HEK293 (cell line): ENCODE data around the gene GMDS.

Experiments
- CTCF ChIA-PET: fragments of 350-600 bp; formaldehyde crosslinking; extraction: SDS; loops from one replicate; lab custom pipeline; 2021; ENCODE audit warnings: antibody characterized with exemption; lab: Yijun Ruan, JAX
- POLR2A ChIA-PET: fragments of 300-600 bp; formaldehyde crosslinking; extraction: SDS; loops from one replicate; lab custom pipeline; 2020; ENCODE audit warnings: antibody characterized with exemption, inconsistent platforms; lab: Yijun Ruan, JAX
- H3K27ac ChIP-seq: fragments of 200-500 bp; sonication (Bioruptor generic); 2 replicates; pipeline ENCODE4 v1.5.1; 2014; ENCODE audit warnings: low read depth, low read length, control low read depth, inconsistent platforms; ENCODE audit errors: extremely low read depth
- H3K36me3 ChIP-seq, 2 experiments: fragments of 200-500 bp in 1 of 2; sonication (Bioruptor generic) in 1 of 2; 1 replicate in 1 of 2; 2 replicates in 1 of 2; pipeline ENCODE4 v1.5.1; 2014 to 2017; ENCODE audit warnings: inconsistent platforms in 2 of 2, low read length in 2 of 2; ENCODE audit not compliant: control insufficient read depth in 2 of 2, insufficient read depth in 1 of 2
- H3K4me1 ChIP-seq: fragments of 200-500 bp; sonication (Bioruptor generic); 2 replicates; pipeline ENCODE4 v1.5.1; 2014; ENCODE audit warnings: mild to moderate bottlenecking, low read length, inconsistent platforms; ENCODE audit not compliant: control insufficient read depth, insufficient read depth
- H3K4me3 ChIP-seq: 2 replicates; pipeline ENCODE4 v1.5.1; 2011; ENCODE audit warnings: low read depth, mild to moderate bottlenecking, control low read depth, low read length, moderate library complexity
- H3K9me3 ChIP-seq: fragments of 200-500 bp; sonication (Bioruptor generic); 2 replicates; pipeline ENCODE4 v1.5.1; 2014; ENCODE audit warnings: low read depth, low read length, inconsistent platforms; ENCODE audit not compliant: control insufficient read depth, insufficient read depth
- BCL11B ChIP-seq: fragments of 450-650 bp; formaldehyde crosslinking; IDR thresholded peaks from 2 replicates; pipeline ENCODE4 v1.5.1; 2016; ENCODE audit warnings: low read depth, missing biosample characterization, missing genetic modification characterization
- GLIS2 ChIP-seq: fragments of 450-650 bp; formaldehyde crosslinking; IDR thresholded peaks from 2 replicates; pipeline ENCODE4 v1.5.1; 2016; ENCODE audit warnings: missing biosample characterization, missing genetic modification characterization
- PRDM10 ChIP-seq: fragments of 450-650 bp; formaldehyde crosslinking; IDR thresholded peaks from 2 replicates; pipeline ENCODE4 v1.5.1; 2016; ENCODE audit warnings: missing biosample characterization, missing genetic modification characterization
- ZBTB26 ChIP-seq: fragments of 450-650 bp; formaldehyde crosslinking; optimal IDR thresholded peaks from 2 replicates; pipeline ENCODE3; 2016; ENCODE audit warnings: missing biosample characterization, mild to moderate bottlenecking, missing genetic modification characterization
- ZNF10 ChIP-seq: fragments of 450-650 bp; formaldehyde crosslinking; IDR thresholded peaks from 2 replicates; pipeline ENCODE4 v1.5.1; 2017; ENCODE audit warnings: missing biosample characterization, missing genetic modification characterization
- ZNF132 ChIP-seq: fragments of 450-650 bp; formaldehyde crosslinking; IDR thresholded peaks from 2 replicates; pipeline ENCODE4 v1.5.1; 2017; ENCODE audit warnings: missing biosample characterization, missing genetic modification characterization, borderline replicate concordance
- ZNF394 ChIP-seq: fragments of 450-650 bp; formaldehyde crosslinking; IDR thresholded peaks from 2 replicates; pipeline ENCODE4 v1.5.1; 2016; ENCODE audit warnings: missing biosample characterization, missing genetic modification characterization, mild to moderate bottlenecking, moderate library complexity, borderline replicate concordance
- ZNF530 ChIP-seq: fragments of 450-650 bp; formaldehyde crosslinking; IDR thresholded peaks from 2 replicates; pipeline ENCODE4 v1.5.1; 2016; ENCODE audit warnings: low read depth, missing biosample characterization, missing genetic modification characterization
- ZNF585B ChIP-seq: fragments of 450-650 bp; formaldehyde crosslinking; IDR thresholded peaks from 2 replicates; pipeline ENCODE4 v1.5.1; 2016; ENCODE audit warnings: missing biosample characterization, missing genetic modification characterization
- ZNF654 ChIP-seq: fragments of 450-650 bp; formaldehyde crosslinking; IDR thresholded peaks from 2 replicates; pipeline ENCODE4 v1.5.1; 2016; ENCODE audit warnings: low read depth, missing biosample characterization, missing genetic modification characterization
- ZNF660 ChIP-seq: fragments of 450-650 bp; IDR thresholded peaks from 2 replicates; pipeline ENCODE4 v1.5.1; 2018; ENCODE audit warnings: missing biosample characterization, mild to moderate bottlenecking, missing genetic modification characterization
- ZNF843 ChIP-seq: fragments of 450-650 bp; formaldehyde crosslinking; IDR thresholded peaks from 2 replicates; pipeline ENCODE4 v1.5.1; 2016; ENCODE audit warnings: missing biosample characterization, missing genetic modification characterization
- ZSCAN30 ChIP-seq: fragments of 450-650 bp; IDR thresholded peaks from 2 replicates; pipeline ENCODE4 v1.5.1; 2018; ENCODE audit warnings: missing biosample characterization, mild to moderate bottlenecking, missing genetic modification characterization, moderate library complexity
- TF ChIP-seq, protein P1 (sequence below): fragments of 450-650 bp; formaldehyde crosslinking; conservative IDR thresholded peaks from 2 replicates; pipeline ENCODE4 v1.5.1; 2016; ENCODE audit warnings: low read depth, missing biosample characterization, missing genetic modification characterization
- TF ChIP-seq, protein P2 (sequence below): fragments of 450-650 bp; formaldehyde crosslinking; IDR thresholded peaks from 2 replicates; pipeline ENCODE4 v1.5.1; 2017; ENCODE audit warnings: missing biosample characterization, missing genetic modification characterization

GMDS gene

DNA sequence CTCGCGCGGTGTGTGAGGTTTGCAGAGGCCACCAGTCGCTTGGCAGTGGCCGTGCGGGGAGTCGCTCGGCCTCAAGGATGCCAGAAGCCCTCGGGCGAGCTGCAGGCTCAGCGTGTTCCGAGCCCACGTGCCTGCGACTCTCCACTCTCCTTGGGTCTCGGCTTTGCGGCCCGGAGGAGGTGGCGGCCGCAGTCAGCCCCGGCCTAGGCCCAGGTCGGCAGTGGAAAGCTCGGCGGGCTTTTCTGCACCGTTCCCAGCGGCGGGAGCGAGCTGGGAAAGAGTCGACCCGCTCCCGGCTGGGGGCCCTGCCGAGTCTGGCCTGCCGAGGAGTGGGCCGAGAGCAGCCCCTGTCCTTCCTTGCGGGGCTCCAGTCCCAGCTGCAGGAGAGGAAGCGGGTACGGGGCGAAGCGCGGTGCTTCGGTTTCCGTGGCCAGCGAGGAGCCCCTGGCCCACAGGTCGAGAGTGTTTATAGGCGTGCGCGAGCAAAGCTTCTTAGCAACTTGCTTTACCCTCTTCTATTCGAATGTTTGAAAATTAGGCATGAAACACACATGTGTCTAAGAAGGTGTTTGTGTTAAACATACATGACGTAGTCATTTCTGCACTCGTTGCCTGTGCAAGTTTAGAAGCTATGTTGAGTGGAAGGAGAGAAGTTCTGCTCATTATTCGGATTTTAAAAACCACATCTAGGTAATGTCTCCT is 630.1 kb downstream of the GMDS start (continued):
- TF ChIP-seq ZNF585B (no peak), BCL11B (tag by site-specific recombination) (no peak), ZSCAN30 (tag by site-specific recombination) (no peak), GLIS2 (tag by site-specific recombination) (peak; percentile 70; the same call in 1 of the 2 replicates)

DNA sequence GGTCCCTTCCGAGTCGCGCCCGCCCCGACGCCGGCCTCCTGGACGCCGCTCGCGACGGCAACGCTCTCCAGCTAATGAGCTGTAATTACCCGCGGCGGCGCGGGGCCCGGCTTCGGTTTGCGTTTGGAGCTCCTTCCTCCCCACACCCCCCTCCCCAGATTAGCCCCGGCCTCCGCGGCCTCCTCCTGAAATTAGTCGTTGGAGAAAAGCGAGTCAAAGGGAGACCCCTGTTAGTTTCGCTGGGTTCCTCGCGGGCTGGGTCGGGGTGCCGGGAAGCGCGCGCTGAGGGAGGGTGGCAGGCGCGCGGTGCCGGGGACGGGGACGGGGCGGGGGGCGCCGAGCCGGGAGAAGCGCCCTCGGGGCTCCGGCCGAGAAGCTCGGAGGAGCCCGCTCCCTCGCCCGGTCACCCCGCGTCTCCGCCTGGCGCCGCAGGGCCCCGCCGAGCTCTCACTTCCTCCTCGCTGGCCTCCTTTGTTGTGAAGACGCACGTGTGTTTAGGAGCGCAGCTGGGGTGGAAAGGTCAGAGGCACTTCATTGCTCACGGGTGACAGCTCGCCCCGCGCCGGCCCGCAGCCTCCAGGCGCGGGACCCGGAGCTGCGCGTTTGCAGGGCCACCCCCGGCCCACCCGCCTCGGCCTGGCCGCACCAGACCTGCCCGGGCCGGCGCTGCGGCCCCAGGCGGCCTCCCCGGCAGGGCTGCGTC is 630.8 kb downstream of the GMDS start:
- Histone ChIP-seq H3K4me1 (peaks cover 19% of the 10 kb centered on the region), H3K9me3 (no peaks in the 10 kb centered on the region), H3K36me3 (peaks cover 21 to 84% of the 10 kb centered on the region in 2 experiments), H3K4me3 (peak overlapping the region; percentile 57), H3K27ac (peak overlapping the region; percentile 100)
- peak; percentile 42 for TF ChIP-seq PRDM10 (tag by site-specific recombination)
- TF ChIP-seq ZNF660 (tag by site-specific recombination), result peak; percentile 17; the same call in 1 of the 2 replicates
- TF ChIP-seq ZNF530, result no peak
- peak; percentile 87 for TF ChIP-seq ZBTB26 (tag by site-specific recombination)
- TF ChIP-seq, protein P1, sequence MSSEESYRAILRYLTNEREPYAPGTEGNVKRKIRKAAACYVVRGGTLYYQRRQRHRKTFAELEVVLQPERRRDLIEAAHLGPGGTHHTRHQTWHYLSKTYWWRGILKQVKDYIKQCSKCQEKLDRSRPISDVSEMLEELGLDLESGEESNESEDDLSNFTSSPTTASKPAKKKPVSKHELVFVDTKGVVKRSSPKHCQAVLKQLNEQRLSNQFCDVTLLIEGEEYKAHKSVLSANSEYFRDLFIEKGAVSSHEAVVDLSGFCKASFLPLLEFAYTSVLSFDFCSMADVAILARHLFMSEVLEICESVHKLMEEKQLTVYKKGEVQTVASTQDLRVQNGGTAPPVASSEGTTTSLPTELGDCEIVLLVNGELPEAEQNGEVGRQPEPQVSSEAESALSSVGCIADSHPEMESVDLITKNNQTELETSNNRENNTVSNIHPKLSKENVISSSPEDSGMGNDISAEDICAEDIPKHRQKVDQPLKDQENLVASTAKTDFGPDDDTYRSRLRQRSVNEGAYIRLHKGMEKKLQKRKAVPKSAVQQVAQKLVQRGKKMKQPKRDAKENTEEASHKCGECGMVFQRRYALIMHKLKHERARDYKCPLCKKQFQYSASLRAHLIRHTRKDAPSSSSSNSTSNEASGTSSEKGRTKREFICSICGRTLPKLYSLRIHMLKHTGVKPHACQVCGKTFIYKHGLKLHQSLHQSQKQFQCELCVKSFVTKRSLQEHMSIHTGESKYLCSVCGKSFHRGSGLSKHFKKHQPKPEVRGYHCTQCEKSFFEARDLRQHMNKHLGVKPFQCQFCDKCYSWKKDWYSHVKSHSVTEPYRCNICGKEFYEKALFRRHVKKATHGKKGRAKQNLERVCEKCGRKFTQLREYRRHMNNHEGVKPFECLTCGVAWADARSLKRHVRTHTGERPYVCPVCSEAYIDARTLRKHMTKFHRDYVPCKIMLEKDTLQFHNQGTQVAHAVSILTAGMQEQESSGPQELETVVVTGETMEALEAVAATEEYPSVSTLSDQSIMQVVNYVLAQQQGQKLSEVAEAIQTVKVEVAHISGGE, result no peak
- 0 out of 2 replicates have a peak, but pooled peaks have one; percentile 18 for TF ChIP-seq ZNF10 (tag by site-specific recombination)
- TF ChIP-seq, protein P2, sequence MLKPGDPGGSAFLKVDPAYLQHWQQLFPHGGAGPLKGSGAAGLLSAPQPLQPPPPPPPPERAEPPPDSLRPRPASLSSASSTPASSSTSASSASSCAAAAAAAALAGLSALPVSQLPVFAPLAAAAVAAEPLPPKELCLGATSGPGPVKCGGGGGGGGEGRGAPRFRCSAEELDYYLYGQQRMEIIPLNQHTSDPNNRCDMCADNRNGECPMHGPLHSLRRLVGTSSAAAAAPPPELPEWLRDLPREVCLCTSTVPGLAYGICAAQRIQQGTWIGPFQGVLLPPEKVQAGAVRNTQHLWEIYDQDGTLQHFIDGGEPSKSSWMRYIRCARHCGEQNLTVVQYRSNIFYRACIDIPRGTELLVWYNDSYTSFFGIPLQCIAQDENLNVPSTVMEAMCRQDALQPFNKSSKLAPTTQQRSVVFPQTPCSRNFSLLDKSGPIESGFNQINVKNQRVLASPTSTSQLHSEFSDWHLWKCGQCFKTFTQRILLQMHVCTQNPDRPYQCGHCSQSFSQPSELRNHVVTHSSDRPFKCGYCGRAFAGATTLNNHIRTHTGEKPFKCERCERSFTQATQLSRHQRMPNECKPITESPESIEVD, result no peak
- TF ChIP-seq ZNF394, result 0 out of 2 replicates have a peak, but pooled peaks have one; percentile 5
- TF ChIP-seq ZNF843 (tag by site-specific recombination), result no peak
- TF ChIP-seq ZNF654 (tag by site-specific recombination), result no peak
- TF ChIP-seq ZNF132, result no peak
- CTCF ChIA-PET, result interaction anchor here (0.8 to 1.0 kb wide), 2 partner anchors 71 to 180 kb away, joined by 3 to 6 read pairs; no protein-coding TSS in a partner anchor
- POLR2A ChIA-PET, result interaction anchor here (0.9 to 2.8 kb wide), 4 partner anchors 12 to 72 kb away, joined by 3 to 14 read pairs (median 6); no protein-coding TSS in a partner anchor
